ENCODE results near the gene ZCWPW2. TPM values are rescaled to one million over a fixed set of nuclear protein-coding genes. Genes with fewer than 3 reads are reported as not detected.

ZCWPW2 gene, protein sequence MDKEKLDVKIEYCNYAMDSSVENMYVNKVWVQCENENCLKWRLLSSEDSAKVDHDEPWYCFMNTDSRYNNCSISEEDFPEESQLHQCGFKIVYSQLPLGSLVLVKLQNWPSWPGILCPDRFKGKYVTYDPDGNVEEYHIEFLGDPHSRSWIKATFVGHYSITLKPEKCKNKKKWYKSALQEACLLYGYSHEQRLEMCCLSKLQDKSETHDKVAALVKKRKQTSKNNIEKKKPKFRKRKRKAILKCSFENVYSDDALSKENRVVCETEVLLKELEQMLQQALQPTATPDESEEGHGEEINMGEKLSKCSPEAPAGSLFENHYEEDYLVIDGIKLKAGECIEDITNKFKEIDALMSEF
- under 1 TPM; 0.19 to 0.32 TPM for total RNA-seq

DNA sequence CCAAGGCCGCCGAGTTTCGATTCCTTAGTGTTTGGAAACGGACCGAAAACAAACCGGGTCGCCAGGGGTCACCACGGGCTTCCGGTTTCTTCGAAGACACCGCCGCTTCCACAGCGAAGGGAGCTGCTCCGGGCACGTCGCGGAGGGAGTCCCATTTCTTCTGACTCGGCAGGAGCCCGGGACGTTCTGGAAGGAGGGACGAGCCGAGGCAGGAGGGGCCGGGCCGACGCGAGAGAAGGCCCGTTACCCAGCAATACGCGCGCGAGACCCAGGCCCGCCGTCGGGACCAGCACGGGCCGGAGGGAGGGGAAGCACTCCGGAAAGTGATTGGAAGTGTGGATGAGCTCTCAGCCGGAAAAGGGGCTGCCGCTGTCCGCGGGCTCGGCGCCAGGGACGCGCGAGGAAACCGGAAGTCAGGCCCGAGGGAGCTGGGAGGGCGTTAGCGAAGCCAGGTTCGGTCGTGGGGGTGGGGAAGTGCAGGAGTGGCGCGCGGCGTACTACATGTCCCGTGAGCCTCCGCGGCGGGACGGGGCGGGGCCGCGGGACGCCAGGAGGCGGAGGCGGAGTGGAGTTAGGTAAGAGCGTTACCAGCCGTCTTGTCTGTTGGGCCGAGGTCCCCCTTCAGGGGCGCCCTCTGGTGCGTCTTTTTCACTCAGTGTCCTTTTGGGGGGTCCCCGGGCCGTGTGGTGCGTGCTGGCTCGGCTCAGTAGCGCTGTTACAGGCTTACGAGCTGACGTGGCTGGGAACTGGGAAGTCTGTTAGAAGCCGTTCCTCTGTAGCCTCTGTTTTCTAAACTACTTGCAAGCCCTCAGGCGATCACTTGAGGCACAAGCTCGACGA lies at the start of gene ZCWPW2, which contains the start of gene AZI2:
Gene ZCWPW2, plus strand, starts transcription at position 93 of the 840 bp plus-strand sequence. CDS start 64,348 bp downstream, outside the sequence.
Gene AZI2, minus strand, starts transcription at position 196 of the 840 bp plus-strand sequence. CDS start 8,207 bp downstream, outside the sequence.
- peaks cover 36% of the 10 kb centered on the region for H3K4me1 Mint-ChIP-seq
- peaks cover 10% of the 10 kb centered on the region for H3K9me3 Mint-ChIP-seq

DNA sequence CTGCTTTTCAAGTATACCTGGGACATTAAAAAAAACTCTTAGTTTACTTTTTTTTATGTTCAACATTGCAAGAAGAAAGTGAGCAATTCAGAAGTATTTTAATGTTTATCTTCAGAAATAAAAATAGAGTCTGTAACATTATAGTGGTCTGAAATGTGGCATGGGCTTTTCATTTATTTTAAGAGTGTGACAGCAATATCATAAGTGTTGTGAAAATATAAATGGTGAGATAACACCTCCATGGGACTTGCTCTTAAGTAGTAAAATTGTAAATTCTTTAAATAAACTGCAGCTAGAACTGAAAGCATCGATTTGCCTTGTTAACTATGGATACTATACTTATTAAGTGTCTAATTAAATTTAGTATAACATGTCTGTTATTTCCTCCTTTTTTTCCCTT lies 48.8 kb upstream of the ZCWPW2 start:
- Mint-ChIP-seq H3K27ac (no peak overlapping the region), H3K36me3 (peaks cover 10% of the 10 kb centered on the region), H3K4me1 (peaks cover 14% of the 10 kb centered on the region), H3K4me3 (no peak overlapping the region), H3K27me3 (no peaks in the 10 kb centered on the region), H3K9me3 (no peaks in the 10 kb centered on the region)
- DNase-seq: no peak

More for the DNA sequence above, at the start of gene ZCWPW2, which contains the start of gene AZI2:
- Mint-ChIP-seq H3K27me3 (no peaks in the 10 kb centered on the region), H3K36me3 (peaks cover 43% of the 10 kb centered on the region), H3K4me3 (peak within 1 kb of the TSS; percentile 93), H3K27ac (peak within 1 kb of the TSS; percentile 98)
- peak; percentile 95 for DNase-seq

DNA sequence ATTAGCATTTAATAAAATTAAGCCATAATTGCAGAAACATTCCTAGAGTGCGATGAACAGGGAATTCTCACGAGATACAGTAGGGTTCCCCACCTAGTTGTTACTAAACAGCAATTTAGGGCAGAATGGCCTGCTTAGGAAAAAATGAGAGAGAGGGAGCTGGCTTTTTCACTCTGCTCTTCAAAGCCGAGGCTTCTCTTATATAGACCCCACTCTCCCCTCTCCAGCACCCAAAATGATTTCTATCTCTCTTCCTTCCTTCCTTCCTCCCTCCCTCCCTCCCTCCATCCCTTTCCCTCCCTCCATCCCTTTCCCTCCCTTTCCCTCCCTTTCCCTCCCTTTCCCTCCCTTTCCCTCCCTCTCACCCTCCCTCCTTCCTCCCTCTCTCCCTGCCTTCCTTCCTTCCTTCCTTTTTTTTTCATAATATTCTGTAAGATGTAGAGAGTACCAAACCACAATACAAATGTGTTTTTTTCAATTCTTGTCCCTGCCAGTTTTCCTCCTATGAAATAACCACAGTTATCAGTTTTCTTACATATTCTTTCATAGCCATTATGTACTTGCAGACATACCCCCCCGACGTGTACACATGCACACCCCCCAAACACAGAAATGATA lies 48.1 kb upstream of the ZCWPW2 start:
- H3K4me1 Mint-ChIP-seq: peaks cover 7% of the 10 kb centered on the region
- no peaks in the 10 kb centered on the region for H3K9me3 Mint-ChIP-seq
- no peak for DNase-seq
- no peak overlapping the region for H3K4me3 Mint-ChIP-seq
- peaks cover 13% of the 10 kb centered on the region for H3K36me3 Mint-ChIP-seq
- H3K27me3 Mint-ChIP-seq: no peaks in the 10 kb centered on the region
- H3K27ac Mint-ChIP-seq: no peak overlapping the region

DNA sequence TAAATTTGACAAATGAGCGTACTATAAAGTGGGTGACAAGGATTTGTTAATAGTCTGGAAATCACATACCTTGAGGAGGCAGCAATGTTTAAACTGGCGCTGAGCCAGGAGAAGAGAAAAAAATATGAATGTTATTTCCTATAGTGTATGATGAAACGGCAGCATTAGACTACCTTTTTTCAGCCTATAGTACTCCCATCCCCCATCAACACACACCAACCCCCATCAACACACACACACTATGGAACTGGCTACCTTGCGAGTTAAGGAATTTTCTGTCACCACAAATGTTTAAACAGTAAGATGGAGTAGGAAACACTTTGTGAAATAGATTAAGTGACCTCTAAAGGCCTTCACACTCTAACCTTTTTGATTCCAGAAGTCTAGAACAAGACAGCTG lies 46.8 kb upstream of the ZCWPW2 start:
- DNase-seq: no peak
- H3K27ac Mint-ChIP-seq: no peak overlapping the region
- H3K4me1 Mint-ChIP-seq: peaks cover 2% of the 10 kb centered on the region
- no peak overlapping the region for H3K4me3 Mint-ChIP-seq
- no peaks in the 10 kb centered on the region for H3K9me3 Mint-ChIP-seq
- H3K27me3 Mint-ChIP-seq: no peaks in the 10 kb centered on the region
- H3K36me3 Mint-ChIP-seq: peaks cover 18% of the 10 kb centered on the region

DNA sequence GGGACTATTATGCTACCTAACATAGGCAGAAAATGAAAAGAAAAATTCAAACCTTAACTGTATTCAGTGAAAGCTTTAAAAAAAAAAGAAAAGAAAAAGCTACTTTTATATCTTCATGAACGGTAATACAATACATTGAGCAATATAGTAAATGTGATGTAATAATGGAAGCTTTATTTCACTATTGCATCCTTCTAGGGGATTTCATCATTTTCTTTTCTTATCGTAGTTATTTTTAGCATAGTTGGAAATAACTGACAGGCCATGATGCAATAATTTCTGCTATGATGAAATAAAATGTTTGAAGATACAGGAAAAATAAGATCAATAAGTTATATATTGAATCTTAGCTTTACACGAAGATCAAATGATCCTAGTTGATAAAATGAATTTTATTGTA lies 40.3 kb upstream of the ZCWPW2 start:
- Mint-ChIP-seq H3K4me3 (no peak overlapping the region), H3K27me3 (no peaks in the 10 kb centered on the region), H3K4me1 (no peaks in the 10 kb centered on the region), H3K36me3 (peaks cover 17% of the 10 kb centered on the region), H3K27ac (no peak overlapping the region), H3K9me3 (no peaks in the 10 kb centered on the region)
- no peak for DNase-seq

DNA sequence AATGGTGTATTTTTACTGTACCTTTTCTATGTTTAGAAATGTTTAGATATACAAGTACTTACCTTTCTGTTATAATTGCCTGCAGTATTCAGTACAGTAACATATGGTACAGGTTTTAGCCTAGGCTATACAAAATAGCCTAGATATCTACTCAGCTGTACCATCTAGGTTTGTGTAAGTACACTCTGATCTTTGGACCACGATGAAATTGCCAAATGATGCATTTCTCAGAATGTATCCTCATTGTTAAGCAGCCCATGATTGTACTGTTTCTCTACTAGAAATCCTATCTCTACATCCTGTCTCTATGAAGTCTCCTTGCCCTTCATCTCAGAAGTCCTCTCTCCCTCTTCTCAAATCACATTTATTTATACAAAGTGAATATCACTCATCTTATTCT lies 32.8 kb upstream of the ZCWPW2 start:
- H3K27ac Mint-ChIP-seq: no peak overlapping the region
- peaks cover 2% of the 10 kb centered on the region for H3K4me1 Mint-ChIP-seq
- H3K36me3 Mint-ChIP-seq: peaks cover 5% of the 10 kb centered on the region
- no peaks in the 10 kb centered on the region for H3K27me3 Mint-ChIP-seq
- no peak for DNase-seq
- no peak overlapping the region for H3K4me3 Mint-ChIP-seq
- no peaks in the 10 kb centered on the region for H3K9me3 Mint-ChIP-seq

DNA sequence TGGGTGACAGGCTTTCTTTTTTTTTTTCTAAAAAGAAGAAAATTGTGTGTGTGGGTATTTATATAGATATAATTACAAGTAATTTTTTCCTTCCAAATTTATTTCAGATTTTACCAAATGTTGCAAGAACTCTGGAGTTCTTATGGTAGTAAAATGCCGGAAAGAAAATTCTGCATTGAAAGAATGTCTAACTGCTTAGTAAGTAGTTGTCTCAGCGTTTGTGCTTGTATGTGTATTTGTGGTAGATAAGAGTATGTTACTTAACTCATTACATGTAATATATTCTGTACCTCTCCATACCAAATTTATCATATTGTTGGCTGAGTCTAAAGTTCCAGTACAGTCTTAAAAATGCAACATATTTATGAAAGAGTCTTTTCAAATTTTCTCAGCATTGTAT lies 32.3 kb upstream of the ZCWPW2 start:
- Mint-ChIP-seq H3K4me3 (no peak overlapping the region), H3K4me1 (peaks cover 7% of the 10 kb centered on the region), H3K27ac (no peak overlapping the region), H3K36me3 (peaks cover 8% of the 10 kb centered on the region), H3K27me3 (no peaks in the 10 kb centered on the region), H3K9me3 (no peaks in the 10 kb centered on the region)
- no peak for DNase-seq

DNA sequence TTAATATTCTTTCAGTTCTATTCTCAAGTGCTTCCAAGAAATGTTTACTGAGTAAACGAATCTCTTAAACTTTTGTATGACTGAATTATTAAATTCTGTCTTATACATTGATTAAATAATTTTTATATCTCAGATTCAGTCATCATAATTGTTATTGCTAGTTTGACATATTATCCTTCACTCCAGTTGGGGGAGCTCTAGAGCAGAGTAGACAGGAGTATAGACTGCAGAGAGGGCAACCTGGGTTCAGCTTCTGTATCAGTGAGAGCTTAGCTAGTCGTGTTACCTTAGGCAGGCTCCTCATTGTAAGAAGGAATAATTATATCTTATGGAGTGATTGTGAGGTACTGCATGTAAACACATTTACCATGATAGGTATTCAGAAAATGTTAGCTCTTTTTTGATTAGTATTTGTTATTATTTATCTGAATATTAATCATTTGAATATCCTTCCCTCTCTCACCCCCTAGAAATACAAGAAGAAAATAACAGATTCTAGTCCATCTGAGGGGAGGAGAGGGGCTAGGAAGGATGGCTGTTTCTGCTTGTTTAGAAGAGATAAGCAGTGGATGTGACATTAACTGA lies 31.0 kb upstream of the ZCWPW2 start:
- no peaks in the 10 kb centered on the region for H3K9me3 Mint-ChIP-seq
- H3K27ac Mint-ChIP-seq: no peak overlapping the region
- DNase-seq: peak; percentile 5
- H3K27me3 Mint-ChIP-seq: no peaks in the 10 kb centered on the region
- peaks cover 11% of the 10 kb centered on the region for H3K4me1 Mint-ChIP-seq
- H3K36me3 Mint-ChIP-seq: peaks cover 12% of the 10 kb centered on the region
- H3K4me3 Mint-ChIP-seq: no peak overlapping the region

DNA sequence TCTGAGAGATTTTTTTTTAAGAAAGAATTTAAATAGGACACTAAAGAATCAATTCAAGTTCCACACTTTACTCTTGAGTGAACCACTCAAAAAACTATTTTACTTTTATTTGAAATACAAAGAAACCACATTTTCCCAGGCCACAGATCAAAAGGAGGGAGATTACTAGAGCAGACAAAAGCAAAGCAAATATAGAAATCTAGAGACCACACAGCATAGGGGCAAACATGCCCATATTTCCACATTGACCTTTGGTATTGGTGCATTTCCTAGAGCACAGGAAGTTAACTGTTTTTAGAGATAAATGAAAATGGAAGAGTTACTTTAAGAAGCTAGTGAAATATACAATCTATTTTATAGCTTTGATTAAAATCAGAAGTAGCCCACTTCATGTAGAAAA lies 27.5 kb upstream of the ZCWPW2 start:
- Mint-ChIP-seq H3K4me3 (no peak overlapping the region), H3K9me3 (no peaks in the 10 kb centered on the region), H3K27me3 (no peaks in the 10 kb centered on the region), H3K27ac (peak overlapping the region; percentile 50), H3K36me3 (peaks cover 22% of the 10 kb centered on the region), H3K4me1 (peaks cover 15% of the 10 kb centered on the region)
- DNase-seq: no peak

DNA sequence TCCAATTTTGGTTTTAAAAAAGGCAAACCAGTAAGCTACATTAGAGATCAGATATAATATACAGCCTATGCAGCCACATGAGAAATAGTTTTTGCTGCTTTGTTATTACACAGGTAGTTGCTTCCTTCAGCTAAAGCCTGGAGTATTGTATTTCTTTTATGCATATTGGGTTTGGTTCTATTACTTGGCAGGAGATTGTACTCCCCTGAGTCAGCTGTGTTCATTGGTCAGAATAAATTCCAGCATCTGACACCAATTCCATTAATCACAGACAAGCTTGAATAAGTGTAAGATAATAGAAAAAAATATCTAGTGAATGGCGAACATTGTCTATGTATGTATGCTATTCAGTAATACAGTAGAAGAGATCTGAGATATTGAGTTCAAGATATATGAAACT lies 26.1 kb upstream of the ZCWPW2 start:
- no peak overlapping the region for H3K27ac Mint-ChIP-seq
- DNase-seq: no peak

DNA sequence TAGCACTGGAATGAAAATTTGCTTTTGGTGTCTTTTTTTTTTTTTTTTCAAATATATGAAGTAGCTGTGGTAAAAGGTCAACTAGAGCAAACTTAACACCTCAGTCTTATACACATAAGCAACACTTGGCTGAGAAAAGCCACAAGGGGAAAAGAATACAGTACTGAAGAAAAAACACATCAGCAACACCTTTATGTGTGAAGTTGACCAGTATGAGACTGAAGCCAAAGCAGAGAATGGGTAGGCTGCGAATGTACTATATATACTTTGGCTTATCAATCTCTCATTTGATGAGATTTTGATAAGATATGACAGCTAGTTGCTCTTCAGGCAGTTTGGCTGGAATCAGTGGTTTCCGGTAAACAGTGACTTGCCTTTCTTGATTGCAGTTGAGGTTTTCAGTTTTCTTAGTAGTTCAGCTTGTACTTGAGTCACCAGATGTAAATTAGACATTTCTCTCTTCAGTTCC lies 22.0 kb upstream of the ZCWPW2 start:
- Mint-ChIP-seq H3K27me3 (no peaks in the 10 kb centered on the region), H3K4me1 (peaks cover 16% of the 10 kb centered on the region), H3K27ac (peak overlapping the region; percentile 81), H3K9me3 (no peaks in the 10 kb centered on the region), H3K4me3 (no peak overlapping the region), H3K36me3 (peaks cover 14% of the 10 kb centered on the region)
- peak; percentile 19 for DNase-seq

More for the DNA sequence above, 26.1 kb upstream of the ZCWPW2 start:
- Mint-ChIP-seq H3K9me3 (no peaks in the 10 kb centered on the region), H3K4me1 (peaks cover 25% of the 10 kb centered on the region), H3K36me3 (peaks cover 22% of the 10 kb centered on the region), H3K4me3 (no peak overlapping the region), H3K27me3 (no peaks in the 10 kb centered on the region)

DNA sequence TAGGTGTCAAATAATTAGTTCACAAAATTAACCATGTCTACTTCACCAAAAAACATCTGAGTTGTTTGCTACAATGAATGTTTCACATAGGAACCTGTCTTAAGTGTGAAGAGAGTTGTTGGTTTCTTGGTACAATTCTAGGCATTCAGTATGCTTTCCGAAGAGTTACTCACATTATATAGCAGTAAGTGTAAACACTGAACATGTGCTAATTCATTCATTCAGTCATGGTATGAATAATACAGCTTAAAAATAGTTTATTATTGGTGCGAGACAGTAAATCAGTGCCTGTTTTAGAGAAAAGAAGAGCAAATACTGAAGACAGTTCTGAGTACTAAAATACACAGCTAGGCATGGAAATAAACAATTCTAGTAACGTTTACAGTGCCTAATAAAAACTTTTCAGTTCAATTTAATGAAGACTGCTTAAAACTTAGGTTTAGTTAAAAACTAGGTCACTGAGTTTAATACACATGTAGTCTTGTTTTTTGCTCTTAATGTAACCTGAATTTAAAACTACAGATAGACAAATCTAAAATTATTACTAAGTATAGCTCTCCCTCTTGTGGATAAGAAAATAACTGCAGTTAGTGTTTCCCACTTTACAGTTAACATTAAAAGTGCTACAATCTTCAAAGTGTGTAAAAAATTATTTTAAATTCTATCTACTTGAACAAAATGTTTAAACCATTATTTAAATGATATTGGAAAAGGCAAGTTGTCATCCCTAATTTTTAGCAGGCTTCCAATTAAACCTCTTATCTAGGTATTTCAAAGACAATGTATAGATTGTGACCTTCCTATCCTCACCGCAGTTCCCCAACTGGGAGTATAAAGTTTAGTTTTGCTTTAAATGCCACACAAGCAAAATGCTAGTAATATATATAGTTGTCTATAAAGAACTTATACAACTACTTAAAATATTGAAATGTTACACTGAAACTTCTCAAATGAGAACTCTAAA lies 20.1 kb upstream of the ZCWPW2 start:
- H3K36me3 Mint-ChIP-seq: peaks cover 9% of the 10 kb centered on the region
- DNase-seq: no peak
- no peaks in the 10 kb centered on the region for H3K9me3 Mint-ChIP-seq
- no peaks in the 10 kb centered on the region for H3K27me3 Mint-ChIP-seq
- no peak overlapping the region for H3K4me3 Mint-ChIP-seq
- H3K4me1 Mint-ChIP-seq: peaks cover 15% of the 10 kb centered on the region
- H3K27ac Mint-ChIP-seq: no peak overlapping the region

DNA sequence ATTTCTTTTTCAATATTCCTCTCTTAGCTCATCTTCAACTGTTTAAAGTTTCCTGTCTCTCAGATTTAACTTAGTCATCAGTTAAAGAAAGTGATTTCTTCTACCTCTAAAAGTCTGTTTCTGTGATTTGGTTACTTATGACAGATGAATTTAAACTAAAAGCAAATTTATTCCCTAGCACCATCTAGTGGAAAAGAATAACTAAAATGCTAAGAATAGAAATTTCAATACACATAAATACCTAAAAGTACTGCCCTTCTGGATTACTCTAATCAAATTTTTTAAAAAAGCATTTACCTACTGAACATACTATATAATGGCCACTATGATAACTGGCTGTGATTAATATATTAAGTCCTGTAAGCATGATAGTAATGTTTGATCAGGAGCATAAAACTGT lies 14.0 kb upstream of the ZCWPW2 start:
- Mint-ChIP-seq H3K4me3 (no peak overlapping the region), H3K9me3 (no peaks in the 10 kb centered on the region), H3K36me3 (peaks cover 3% of the 10 kb centered on the region), H3K4me1 (peaks cover 7% of the 10 kb centered on the region), H3K27ac (no peak overlapping the region), H3K27me3 (no peaks in the 10 kb centered on the region)
- DNase-seq: no peak

DNA sequence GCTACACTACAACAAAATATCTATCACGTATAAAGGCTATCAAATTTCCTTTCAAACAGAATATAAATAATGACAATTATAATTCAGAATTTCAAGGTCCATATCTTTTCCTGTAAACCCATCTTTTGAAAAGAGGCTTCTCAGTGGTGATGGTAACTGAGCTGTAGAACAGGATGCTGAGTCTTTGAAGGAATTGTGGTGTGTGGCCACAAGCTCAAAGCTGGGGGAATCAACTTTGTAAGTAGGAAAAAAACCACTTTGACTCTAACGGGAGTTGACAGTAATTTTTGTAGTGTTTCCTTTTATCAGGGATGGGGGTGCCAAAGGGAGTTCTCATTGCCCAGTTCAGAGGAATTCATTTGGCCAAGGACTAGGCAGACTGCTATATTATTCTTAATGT lies 13.3 kb upstream of the ZCWPW2 start:
- H3K4me3 Mint-ChIP-seq: no peak overlapping the region
- no peaks in the 10 kb centered on the region for H3K27me3 Mint-ChIP-seq
- H3K36me3 Mint-ChIP-seq: peaks cover 3% of the 10 kb centered on the region
- no peaks in the 10 kb centered on the region for H3K9me3 Mint-ChIP-seq
- H3K27ac Mint-ChIP-seq: no peak overlapping the region
- no peak for DNase-seq
- H3K4me1 Mint-ChIP-seq: peaks cover 7% of the 10 kb centered on the region

All from activated naive CD8-positive, alpha-beta T cell treated with anti-CD3 and anti-CD28 coated beads for 36 hours (primary cell).